ENCODE results near the gene DLG5. TPM values are rescaled to one million over a fixed set of nuclear protein-coding genes. Genes with fewer than 3 reads are reported as not detected.

Gene DLG5
- total RNA-seq, 4 donors from 2014 or later = 28.6 to 51.2 (median 40.3) TPM

DNA sequence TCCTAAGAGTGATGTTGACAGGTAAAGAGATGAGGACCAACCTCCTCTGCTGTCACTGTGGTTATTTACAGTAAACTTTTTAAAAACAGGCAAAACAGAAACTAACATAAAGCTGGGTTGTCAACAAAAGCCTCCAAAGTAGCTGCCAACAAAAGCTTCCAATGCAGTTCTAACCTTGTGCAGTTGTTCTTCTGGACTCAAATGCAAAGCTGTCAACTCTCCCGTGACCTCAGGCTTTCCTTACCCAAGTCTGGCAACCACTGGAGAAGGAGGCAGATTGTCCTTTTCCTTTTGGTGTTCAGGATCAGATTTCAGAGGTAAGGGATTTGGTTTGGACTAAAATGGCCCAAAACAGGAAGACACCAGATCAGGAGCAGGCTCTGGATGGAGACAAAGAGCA lies 63.1 kb downstream of the DLG5 start:
- H3K27ac ChIP-seq = peak overlapping the region; percentile 27 to 73 (median 56)
- in situ Hi-C loops (cut with MboI; ENCODE audit: low sequenced_read_pairs in 4 of 4) (no loop called here), intact Hi-C loops (cut with DNase I; ENCODE audit: low total_unique reads) (no loop called here)
- peaks cover 0 to 18% of the 10 kb centered on the region in 2 donors for H3K36me3 ChIP-seq
- DNase-seq = no peak
- H3K4me3 ChIP-seq = no peak overlapping the region
- no peaks in the 10 kb centered on the region for H3K9me3 ChIP-seq
- ATAC-seq = peak; percentile 53 to 67
- H3K27me3 ChIP-seq = no peaks in the 10 kb centered on the region
- H3K4me1 ChIP-seq = peaks cover 22 to 35% of the 10 kb centered on the region in 2 donors
- no peak for TF ChIP-seq POLR2A (IDR thresholded peaks at IDR 0.05)
- TF ChIP-seq, protein P1, sequence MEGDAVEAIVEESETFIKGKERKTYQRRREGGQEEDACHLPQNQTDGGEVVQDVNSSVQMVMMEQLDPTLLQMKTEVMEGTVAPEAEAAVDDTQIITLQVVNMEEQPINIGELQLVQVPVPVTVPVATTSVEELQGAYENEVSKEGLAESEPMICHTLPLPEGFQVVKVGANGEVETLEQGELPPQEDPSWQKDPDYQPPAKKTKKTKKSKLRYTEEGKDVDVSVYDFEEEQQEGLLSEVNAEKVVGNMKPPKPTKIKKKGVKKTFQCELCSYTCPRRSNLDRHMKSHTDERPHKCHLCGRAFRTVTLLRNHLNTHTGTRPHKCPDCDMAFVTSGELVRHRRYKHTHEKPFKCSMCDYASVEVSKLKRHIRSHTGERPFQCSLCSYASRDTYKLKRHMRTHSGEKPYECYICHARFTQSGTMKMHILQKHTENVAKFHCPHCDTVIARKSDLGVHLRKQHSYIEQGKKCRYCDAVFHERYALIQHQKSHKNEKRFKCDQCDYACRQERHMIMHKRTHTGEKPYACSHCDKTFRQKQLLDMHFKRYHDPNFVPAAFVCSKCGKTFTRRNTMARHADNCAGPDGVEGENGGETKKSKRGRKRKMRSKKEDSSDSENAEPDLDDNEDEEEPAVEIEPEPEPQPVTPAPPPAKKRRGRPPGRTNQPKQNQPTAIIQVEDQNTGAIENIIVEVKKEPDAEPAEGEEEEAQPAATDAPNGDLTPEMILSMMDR (IDR thresholded peaks at IDR 0.05 in 4 of 5, conservative IDR thresholded peaks at IDR 0.05 in 1 of 5) = no peak

DNA sequence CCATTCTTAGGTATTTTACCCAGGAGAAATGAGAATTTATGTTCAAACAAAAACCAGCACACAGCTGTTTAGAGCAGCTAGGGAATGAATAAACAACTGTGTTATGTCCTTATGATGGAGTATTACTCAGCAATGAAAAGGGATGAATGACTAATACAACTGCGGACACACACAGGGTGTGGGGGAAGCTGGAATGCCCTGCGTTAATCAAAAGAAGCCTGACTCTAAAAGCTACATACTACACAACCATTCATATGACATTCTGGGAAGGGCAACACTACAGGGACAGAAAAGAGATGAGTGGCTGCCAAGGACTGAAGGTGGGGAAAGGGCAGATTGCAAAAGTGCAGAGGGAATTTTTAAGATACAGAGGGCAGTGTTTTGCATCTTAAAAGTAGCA lies 64.0 kb downstream of the DLG5 start:
- H3K4me3 ChIP-seq = no peak overlapping the region
- H3K9me3 ChIP-seq = no peaks in the 10 kb centered on the region
- DNase-seq (no peak), ATAC-seq (peak in 1 of 2 donors; percentile 34)
- H3K27ac ChIP-seq = no peak overlapping the region
- in situ Hi-C loops (cut with MboI; ENCODE audit: low sequenced_read_pairs in 4 of 4) (no loop called here), intact Hi-C loops (cut with DNase I; ENCODE audit: low total_unique reads) (no loop called here)
- H3K4me1 ChIP-seq = peaks cover 22 to 35% of the 10 kb centered on the region in 2 donors
- H3K36me3 ChIP-seq = peaks cover 0 to 15% of the 10 kb centered on the region in 2 donors
- no peak for TF ChIP-seq POLR2A (IDR thresholded peaks at IDR 0.05)
- TF ChIP-seq, protein P1 (IDR thresholded peaks at IDR 0.05 in 4 of 5, conservative IDR thresholded peaks at IDR 0.05 in 1 of 5) = no peak
- H3K27me3 ChIP-seq = no peaks in the 10 kb centered on the region

DNA sequence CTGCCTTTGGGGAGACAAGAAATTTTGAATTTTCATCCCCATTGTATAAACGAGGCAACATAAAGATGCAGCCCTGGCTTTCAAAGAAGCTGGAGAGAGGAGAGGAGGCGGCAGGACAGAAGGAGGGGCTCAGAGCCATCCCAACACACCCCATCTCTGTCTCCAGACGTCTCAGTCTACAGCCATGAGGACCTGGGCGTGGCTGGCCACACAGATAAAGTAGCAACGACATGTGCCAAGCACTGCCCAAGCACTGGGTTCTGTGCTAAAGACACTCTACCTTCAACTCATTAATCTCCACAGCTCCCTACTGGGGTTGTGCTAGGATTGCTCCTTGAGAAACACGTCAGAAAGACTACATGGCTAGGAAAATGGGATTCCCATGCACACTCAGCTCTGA lies 65.2 kb downstream of the DLG5 start:
- in situ Hi-C loops (cut with MboI; ENCODE audit: low sequenced_read_pairs in 4 of 4) (no loop called here), intact Hi-C loops (cut with DNase I; ENCODE audit: low total_unique reads) (no loop called here)
- no peaks in the 10 kb centered on the region for H3K9me3 ChIP-seq
- H3K4me1 ChIP-seq = peaks cover 22 to 34% of the 10 kb centered on the region in 2 donors
- DNase-seq (no peak), ATAC-seq (no peak)
- H3K4me3 ChIP-seq = no peak overlapping the region
- no peaks in the 10 kb centered on the region for H3K27me3 ChIP-seq
- H3K36me3 ChIP-seq = peaks cover 0 to 6% of the 10 kb centered on the region in 2 donors
- no peak overlapping the region for H3K27ac ChIP-seq
- TF ChIP-seq, protein P1 (IDR thresholded peaks at IDR 0.05 in 4 of 5, conservative IDR thresholded peaks at IDR 0.05 in 1 of 5) = no peak
- TF ChIP-seq POLR2A (IDR thresholded peaks at IDR 0.05) = no peak

DNA sequence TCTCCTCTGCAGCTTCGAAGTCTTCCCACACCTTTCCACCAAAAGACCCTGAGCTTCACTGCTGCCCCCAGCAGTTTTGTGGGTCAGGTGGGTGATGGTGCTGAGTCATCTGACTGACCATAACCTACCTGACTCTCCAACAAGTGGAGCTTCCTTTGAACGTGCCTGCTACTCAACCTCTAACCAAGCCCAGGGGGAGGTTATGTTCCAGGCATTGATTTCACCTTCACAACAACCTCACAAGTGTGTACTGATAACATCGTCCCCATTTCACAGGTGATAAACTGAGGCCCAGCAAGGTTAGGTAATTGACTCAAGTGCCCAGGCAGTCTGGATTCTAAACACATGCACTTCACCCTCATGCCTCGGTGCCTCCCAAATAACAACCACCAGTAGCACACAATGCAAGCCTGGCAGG lies 66.7 kb downstream of the DLG5 start:
- ATAC-seq (no peak), DNase-seq (no peak)
- Histone ChIP-seq H3K27ac (no peak overlapping the region), H3K4me3 (no peak overlapping the region), H3K4me1 (peaks cover 9 to 27% of the 10 kb centered on the region in 2 donors), H3K36me3 (peaks cover 0 to 17% of the 10 kb centered on the region in 2 donors), H3K9me3 (no peaks in the 10 kb centered on the region), H3K27me3 (no peaks in the 10 kb centered on the region)
- intact Hi-C loops (cut with DNase I; ENCODE audit: low total_unique reads) (no loop called here), in situ Hi-C loops (cut with MboI; ENCODE audit: low sequenced_read_pairs in 4 of 4) (no loop called here)
- TF ChIP-seq, protein P1 (IDR thresholded peaks at IDR 0.05 in 4 of 5, conservative IDR thresholded peaks at IDR 0.05 in 1 of 5) = no peak
- no peak for TF ChIP-seq POLR2A (IDR thresholded peaks at IDR 0.05)

Data from gastrocnemius medialis (tissue), 4 donors.